ENCODE data around the gene SEC24B. TPM values are rescaled to one million over a fixed set of nuclear protein-coding genes. Genes with fewer than 3 reads are reported as not detected.

Gene SEC24B
- total RNA-seq, 1 experiment from 2014 or later, result 27.1 TPM

DNA sequence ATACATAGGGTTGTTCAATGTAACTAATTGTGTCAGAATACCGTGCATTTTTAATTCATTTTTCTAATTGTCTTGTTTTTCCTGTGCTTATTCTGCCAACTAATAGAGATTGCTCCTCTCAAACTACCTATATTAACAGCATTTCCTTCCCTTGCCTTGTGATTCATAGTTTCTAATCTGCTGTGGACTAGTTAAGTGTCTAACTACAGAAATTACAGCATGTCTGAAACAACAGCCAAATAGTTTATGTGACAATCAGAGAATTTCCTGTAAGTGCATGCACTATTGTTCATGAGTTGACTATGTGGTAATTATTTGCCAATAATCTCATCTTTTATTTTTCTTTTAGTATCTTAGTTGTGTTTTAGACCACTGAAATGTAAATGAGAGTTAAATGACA, 4.1 kb upstream of the SEC24B start:
- H4K91ac ChIP-seq (ENCODE audit: insufficient read length, low read depth, low read length), result no peak overlapping the region
- no peak overlapping the region for H3K4me2 ChIP-seq (ENCODE audit: insufficient read depth, insufficient read length, low read length)
- no peak overlapping the region for H3K18ac ChIP-seq (ENCODE audit: insufficient read length, low read depth, low read length)
- no peak overlapping the region for H3T11ph ChIP-seq (ENCODE audit: low read length)
- H3K9me3 Mint-ChIP-seq, result no peaks in the 10 kb centered on the region
- H3K27me3 Mint-ChIP-seq (ENCODE audit: low read depth), result no peaks in the 10 kb centered on the region
- no peak overlapping the region for H3K4me3 Mint-ChIP-seq
- no peak overlapping the region for H3K9ac ChIP-seq (ENCODE audit: extremely low read depth, insufficient read length, low read length)
- no peaks in the 10 kb centered on the region for H3K27me3 ChIP-seq (ENCODE audit: insufficient read depth, low read length)
- H2BK120ac ChIP-seq (ENCODE audit: low read depth, low read length, poor library complexity, severe bottlenecking), result no peak overlapping the region
- peaks cover 12 to 14% of the 10 kb centered on the region in 2 experiments for H3K4me1 Mint-ChIP-seq
- no peaks in the 10 kb centered on the region for H3K4me1 ChIP-seq (ENCODE audit: insufficient read depth, low read length)
- H3K4ac ChIP-seq (ENCODE audit: low read depth, low read length), result no peak overlapping the region
- H4K5ac ChIP-seq (ENCODE audit: insufficient read length, low read depth, low read length), result no peak overlapping the region
- H3K14ac ChIP-seq (ENCODE audit: insufficient read depth, low read length), result no peak overlapping the region
- no CpG with 5 or more reads among the region's 1 CpG for WGBS (ENCODE audit: extremely low coverage, insufficient read length, low lambda C conversion rate)
- H4K20me1 ChIP-seq (ENCODE audit: control insufficient read depth, insufficient read depth, insufficient read length), result no peaks in the 10 kb centered on the region
- H2BK12ac ChIP-seq (ENCODE audit: insufficient read length, low read depth, low read length), result no peak overlapping the region
- no peak overlapping the region for H2AK5ac ChIP-seq (ENCODE audit: insufficient read length, low read length)
- H3K36me3 Mint-ChIP-seq (ENCODE audit: insufficient read depth in 1 of 3, low read depth in 3 of 3), result peaks cover 2 to 14% (median 13%) of the 10 kb centered on the region in 3 experiments; a peak in 5 of 7 replicates
- no peaks in the 10 kb centered on the region for H3K9me3 ChIP-seq (ENCODE audit: control insufficient read depth, low read depth, low read length)
- DNase-seq, result no peak
- H3K27ac ChIP-seq (ENCODE audit: insufficient read length, low read depth, low read length), result no peak overlapping the region
- no peaks in the 10 kb centered on the region for H3K79me1 ChIP-seq (ENCODE audit: insufficient read depth, low read depth, low read length, poor library complexity, severe bottlenecking)
- H2BK5ac ChIP-seq (ENCODE audit: insufficient read length, low read length), result no peak overlapping the region
- H4K8ac ChIP-seq (replicated peaks; ENCODE audit: insufficient read length, low read depth, low read length), result no peak overlapping the region
- TF ChIP-seq, protein P1, sequence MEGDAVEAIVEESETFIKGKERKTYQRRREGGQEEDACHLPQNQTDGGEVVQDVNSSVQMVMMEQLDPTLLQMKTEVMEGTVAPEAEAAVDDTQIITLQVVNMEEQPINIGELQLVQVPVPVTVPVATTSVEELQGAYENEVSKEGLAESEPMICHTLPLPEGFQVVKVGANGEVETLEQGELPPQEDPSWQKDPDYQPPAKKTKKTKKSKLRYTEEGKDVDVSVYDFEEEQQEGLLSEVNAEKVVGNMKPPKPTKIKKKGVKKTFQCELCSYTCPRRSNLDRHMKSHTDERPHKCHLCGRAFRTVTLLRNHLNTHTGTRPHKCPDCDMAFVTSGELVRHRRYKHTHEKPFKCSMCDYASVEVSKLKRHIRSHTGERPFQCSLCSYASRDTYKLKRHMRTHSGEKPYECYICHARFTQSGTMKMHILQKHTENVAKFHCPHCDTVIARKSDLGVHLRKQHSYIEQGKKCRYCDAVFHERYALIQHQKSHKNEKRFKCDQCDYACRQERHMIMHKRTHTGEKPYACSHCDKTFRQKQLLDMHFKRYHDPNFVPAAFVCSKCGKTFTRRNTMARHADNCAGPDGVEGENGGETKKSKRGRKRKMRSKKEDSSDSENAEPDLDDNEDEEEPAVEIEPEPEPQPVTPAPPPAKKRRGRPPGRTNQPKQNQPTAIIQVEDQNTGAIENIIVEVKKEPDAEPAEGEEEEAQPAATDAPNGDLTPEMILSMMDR (conservative IDR thresholded peaks at IDR 0.05), result no peak
- H3K56ac ChIP-seq (ENCODE audit: insufficient read length, low read depth, low read length), result no peak overlapping the region
- no peak overlapping the region for H3K27ac Mint-ChIP-seq
- no peak overlapping the region for H3K23ac ChIP-seq (ENCODE audit: insufficient read length, low read depth, low read length)
- peaks cover under 1% of the 10 kb centered on the region; the same call in 1 of the 2 replicates for H3K79me2 ChIP-seq (ENCODE audit: insufficient read depth, low read length)
- no peak overlapping the region for H2BK15ac ChIP-seq (ENCODE audit: low read depth, low read length)
- no peak overlapping the region for H2BK20ac ChIP-seq (ENCODE audit: low read depth, low read length, poor library complexity, severe bottlenecking)
- H3K23me2 ChIP-seq (ENCODE audit: insufficient read length, low read depth, low read length, poor library complexity, severe bottlenecking), result peaks cover 10% of the 10 kb centered on the region
- no peak overlapping the region for H2AFZ ChIP-seq (ENCODE audit: low read length)

All from H9 (cell line).